ENCODE results near the gene CLSTN1.

The CLSTN1 gene

DNA sequence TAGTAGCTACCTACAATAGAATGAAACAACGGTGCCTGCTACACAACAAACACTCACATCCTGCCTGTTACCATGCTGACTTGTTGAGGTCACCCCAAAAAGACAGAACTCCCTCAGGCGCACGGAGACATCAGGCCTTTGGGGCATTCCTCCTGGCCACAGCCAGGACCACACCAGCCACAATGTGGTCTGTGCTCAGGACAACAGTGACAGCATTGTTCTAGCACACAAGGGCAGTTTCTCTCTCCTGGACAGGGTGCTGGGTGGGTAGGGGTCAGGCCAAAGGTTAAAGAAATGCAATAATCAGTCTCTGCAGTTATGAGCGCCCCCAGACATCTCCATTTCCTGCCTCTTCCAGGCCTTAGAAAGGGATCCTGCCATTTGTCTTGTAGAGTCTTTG, 46.8 kb upstream of the CLSTN1 start:
- Mint-ChIP-seq H3K4me3 (no peak overlapping the region), H3K36me3 (ENCODE audit: low read depth) (peaks cover 14% of the 10 kb centered on the region), H3K27ac (no peak overlapping the region), H3K4me1 (peaks cover 33% of the 10 kb centered on the region), H3K9me3 (no peaks in the 10 kb centered on the region), H3K27me3 (ENCODE audit: low read depth) (peaks cover 5% of the 10 kb centered on the region)
- TF ChIP-seq, protein P1, sequence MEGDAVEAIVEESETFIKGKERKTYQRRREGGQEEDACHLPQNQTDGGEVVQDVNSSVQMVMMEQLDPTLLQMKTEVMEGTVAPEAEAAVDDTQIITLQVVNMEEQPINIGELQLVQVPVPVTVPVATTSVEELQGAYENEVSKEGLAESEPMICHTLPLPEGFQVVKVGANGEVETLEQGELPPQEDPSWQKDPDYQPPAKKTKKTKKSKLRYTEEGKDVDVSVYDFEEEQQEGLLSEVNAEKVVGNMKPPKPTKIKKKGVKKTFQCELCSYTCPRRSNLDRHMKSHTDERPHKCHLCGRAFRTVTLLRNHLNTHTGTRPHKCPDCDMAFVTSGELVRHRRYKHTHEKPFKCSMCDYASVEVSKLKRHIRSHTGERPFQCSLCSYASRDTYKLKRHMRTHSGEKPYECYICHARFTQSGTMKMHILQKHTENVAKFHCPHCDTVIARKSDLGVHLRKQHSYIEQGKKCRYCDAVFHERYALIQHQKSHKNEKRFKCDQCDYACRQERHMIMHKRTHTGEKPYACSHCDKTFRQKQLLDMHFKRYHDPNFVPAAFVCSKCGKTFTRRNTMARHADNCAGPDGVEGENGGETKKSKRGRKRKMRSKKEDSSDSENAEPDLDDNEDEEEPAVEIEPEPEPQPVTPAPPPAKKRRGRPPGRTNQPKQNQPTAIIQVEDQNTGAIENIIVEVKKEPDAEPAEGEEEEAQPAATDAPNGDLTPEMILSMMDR (IDR thresholded peaks at IDR 0.05; ENCODE audit: unreplicated experiment in 3 of 3) = no peak

DNA sequence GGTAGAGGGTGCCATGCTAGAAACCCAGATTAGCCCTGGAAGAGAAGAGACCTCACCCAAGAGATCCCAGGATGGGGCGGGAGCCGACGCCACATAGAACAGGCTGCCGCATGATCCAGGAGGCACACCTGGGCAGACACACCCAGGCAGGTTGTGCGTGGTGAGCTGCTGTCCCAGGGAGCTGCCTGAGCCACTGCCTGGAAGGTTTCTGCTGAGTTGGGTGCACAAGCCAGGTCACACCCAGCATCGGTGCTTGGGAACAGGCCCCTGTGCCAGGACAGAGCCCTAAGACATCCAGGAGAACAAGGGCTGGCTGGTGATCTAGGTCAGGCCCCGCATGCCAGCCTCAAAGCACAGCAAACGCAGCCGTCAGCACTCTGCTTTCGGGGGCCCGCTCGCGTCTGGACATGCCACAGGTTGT, 46.1 kb upstream of the CLSTN1 start:
- H3K27ac Mint-ChIP-seq = no peak overlapping the region
- TF ChIP-seq, protein P1 (IDR thresholded peaks at IDR 0.05; ENCODE audit: unreplicated experiment in 3 of 3) = no peak
- H3K4me1 Mint-ChIP-seq = peaks cover 25% of the 10 kb centered on the region
- H3K27me3 Mint-ChIP-seq (ENCODE audit: low read depth) = peaks cover 5% of the 10 kb centered on the region
- peaks cover 14% of the 10 kb centered on the region for H3K36me3 Mint-ChIP-seq (ENCODE audit: low read depth)
- no peaks in the 10 kb centered on the region for H3K9me3 Mint-ChIP-seq
- no peak overlapping the region for H3K4me3 Mint-ChIP-seq

DNA sequence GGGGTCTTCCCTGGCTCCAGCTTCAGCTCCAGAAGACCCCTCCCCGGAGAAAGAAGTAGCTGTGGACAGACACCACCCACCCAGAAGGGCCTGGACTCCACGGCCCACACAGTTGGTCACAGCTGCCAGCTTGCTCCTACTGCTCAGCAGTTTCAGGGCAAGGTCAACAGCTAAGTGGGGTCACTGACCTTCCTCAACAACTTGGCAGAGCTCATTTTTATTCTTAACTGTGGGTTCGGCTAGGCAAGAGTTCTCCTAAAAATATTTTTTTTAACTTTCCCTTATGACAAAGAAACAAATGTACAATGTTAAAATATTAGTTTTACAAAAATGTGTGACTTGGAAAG, 44.5 kb upstream of the CLSTN1 start:
- no peak overlapping the region for H3K4me3 Mint-ChIP-seq
- peaks cover 15% of the 10 kb centered on the region for H3K4me1 Mint-ChIP-seq
- H3K27ac Mint-ChIP-seq = no peak overlapping the region
- no peaks in the 10 kb centered on the region for H3K9me3 Mint-ChIP-seq
- no peaks in the 10 kb centered on the region for H3K27me3 Mint-ChIP-seq (ENCODE audit: low read depth)
- TF ChIP-seq, protein P1 (IDR thresholded peaks at IDR 0.05; ENCODE audit: unreplicated experiment in 3 of 3) = no peak
- H3K36me3 Mint-ChIP-seq (ENCODE audit: low read depth) = peaks cover 14% of the 10 kb centered on the region

DNA sequence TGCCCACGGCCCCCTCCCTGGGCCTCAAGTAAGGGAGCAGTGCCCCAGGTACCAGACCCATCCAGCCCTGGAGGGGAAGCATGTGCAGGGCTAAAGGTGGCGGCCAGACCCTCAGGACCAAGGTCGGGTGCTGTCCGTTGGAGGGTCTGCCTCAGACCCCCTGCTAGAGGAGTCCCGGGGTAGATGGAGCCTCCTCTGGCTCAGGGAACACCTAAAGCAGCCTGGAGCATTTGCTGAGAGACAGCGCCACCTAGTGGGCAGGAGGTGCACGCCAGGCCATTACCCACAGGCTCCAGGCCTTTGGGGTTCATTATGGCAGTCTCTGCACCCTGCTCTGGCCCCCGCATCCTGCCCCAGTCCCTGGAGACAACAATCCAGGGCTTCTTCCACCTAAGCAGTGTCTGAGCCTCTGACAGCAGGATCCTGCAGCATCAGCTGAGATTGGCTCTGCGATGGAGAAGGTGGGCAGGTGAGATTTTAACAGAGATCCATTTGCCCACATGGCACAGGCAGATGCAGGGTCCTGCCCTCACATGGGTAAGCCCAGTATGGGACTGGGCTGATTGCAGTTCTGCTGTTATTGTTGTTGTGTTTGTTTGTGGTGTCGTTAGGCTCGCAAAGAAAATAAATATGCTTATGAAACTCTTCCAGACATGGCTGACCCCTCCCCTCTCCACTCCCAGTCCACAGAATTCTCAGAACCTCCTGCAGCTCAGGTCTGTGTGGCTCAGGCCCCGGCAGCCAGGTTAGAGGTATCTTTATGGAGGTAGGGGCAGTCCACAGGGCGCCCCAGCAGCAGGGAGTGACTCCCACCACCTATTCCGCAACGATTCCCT, 43.9 kb upstream of the CLSTN1 start:
- Mint-ChIP-seq H3K27me3 (ENCODE audit: low read depth) (no peaks in the 10 kb centered on the region), H3K27ac (no peak overlapping the region), H3K36me3 (ENCODE audit: low read depth) (peaks cover 14% of the 10 kb centered on the region), H3K4me3 (no peak overlapping the region), H3K9me3 (no peaks in the 10 kb centered on the region), H3K4me1 (peaks cover 16% of the 10 kb centered on the region)
- TF ChIP-seq, protein P1 (IDR thresholded peaks at IDR 0.05; ENCODE audit: unreplicated experiment in 3 of 3) = peak; percentile 98 to 99 (median 98)

DNA sequence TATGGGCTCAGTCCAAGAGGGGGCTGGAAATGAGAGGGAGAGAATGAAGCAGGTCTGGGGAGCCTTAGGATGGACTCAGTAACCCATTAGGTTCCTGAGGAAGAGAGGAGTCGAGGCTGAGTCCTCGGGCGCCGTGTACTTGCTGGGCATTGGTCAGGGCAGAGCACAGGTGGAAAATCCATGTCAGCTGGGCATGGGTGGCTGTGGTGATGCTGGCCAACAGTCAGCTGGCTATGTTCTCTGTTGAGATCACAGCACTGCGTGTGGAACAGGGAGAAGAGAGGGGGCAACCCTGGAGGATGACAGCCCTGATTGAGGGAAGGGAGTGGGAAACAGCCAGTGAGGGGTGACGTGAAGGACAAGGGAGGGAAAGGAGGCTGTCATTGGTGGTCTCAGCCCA, 43.1 kb upstream of the CLSTN1 start:
- no peaks in the 10 kb centered on the region for H3K9me3 Mint-ChIP-seq
- no peak overlapping the region for H3K27ac Mint-ChIP-seq
- no peak overlapping the region for H3K4me3 Mint-ChIP-seq

More for the DNA sequence above, 43.1 kb upstream of the CLSTN1 start:
- Mint-ChIP-seq H3K36me3 (ENCODE audit: low read depth) (peaks cover 14% of the 10 kb centered on the region), H3K27me3 (ENCODE audit: low read depth) (no peaks in the 10 kb centered on the region), H3K4me1 (peaks cover 14% of the 10 kb centered on the region)
- TF ChIP-seq, protein P1 (IDR thresholded peaks at IDR 0.05; ENCODE audit: unreplicated experiment in 3 of 3) = no peak
